ENCODE data around the gene PCGF3. TPM values are rescaled to one million over a fixed set of nuclear protein-coding genes. Genes with fewer than 3 reads are reported as not detected.

Gene PCGF3
- total and polyA plus RNA-seq, 9 of the 15 experiments (the other 6 are each of a cell fraction or from before 2014, with no cell fraction given): 2.6 to 46.1 (median 20.3) TPM

- ATAC-seq (no peak), DNase-seq (ENCODE audit: extremely low read depth in 1 of 4, low spot score in 3 of 4) (no peak), FAIRE-seq (no peak)
- 97% methylated on average over 28 of the region's 32 CpGs for WGBS (ENCODE audit: insufficient coverage, low coverage, missing lambda C conversion rate)
- CTCF ChIA-PET (ENCODE audit: low intra/inter-chr PET ratio): no interaction called here
- no peaks in the 10 kb centered on the region for H3K9me1 ChIP-seq (ENCODE audit: control insufficient read depth, insufficient read depth, low read length)
- H2AFZ ChIP-seq (ENCODE audit: low read depth, low read length): no peak overlapping the region
- peaks cover 63% of the 10 kb centered on the region; the same call in 2 of the 3 replicates for H3K36me3 ChIP-seq (ENCODE audit: control insufficient read depth, insufficient read depth, low read length)
- no peak overlapping the region for H3K27ac ChIP-seq (ENCODE audit: extremely low read depth, low read depth, low read length)
- BruUV-seq (replicated peaks): no TSS peak
- H3K9me3 ChIP-seq (replicated peaks; ENCODE audit: control insufficient read depth, insufficient read depth, low read depth, low read length): 0 out of 2 replicates have a peak, but pooled peaks cover 1% of the 10 kb centered on the region
- no peaks in the 10 kb centered on the region for H4K20me1 ChIP-seq (replicated peaks; ENCODE audit: control insufficient read depth, insufficient read depth, low read length)
- H3K27me3 ChIP-seq (ENCODE audit: control insufficient read depth in 2 of 2, insufficient read depth in 2 of 2, low read length in 2 of 2): no peaks in the 10 kb centered on the region
- no peak overlapping the region for H3K4me2 ChIP-seq (ENCODE audit: insufficient read depth, low read length)
- no peaks in the 10 kb centered on the region for H3K4me1 ChIP-seq (replicated peaks in 1 of 2; ENCODE audit: control insufficient read depth in 2 of 2, insufficient read depth in 2 of 2, low read length in 2 of 2)
- H3K4me3 ChIP-seq: no peak overlapping the region
- no peaks in the 10 kb centered on the region for H3K79me2 ChIP-seq (ENCODE audit: control insufficient read depth, insufficient read depth, low read length)
- in situ Hi-C loops (cut with MboI) (no loop called here), intact Hi-C loops (cut with micrococcal nuclease) (no loop called here)
- POLR2A ChIA-PET: interaction anchor here (1.8 kb wide), 1 partner anchor 9 kb away, joined by 8 read pairs; no protein-coding TSS in a partner anchor
- no peak for TF ChIP-seq AFF1 (IDR thresholded peaks at IDR 0.05; ENCODE audit: low read depth in 1 of 2, partially characterized antibody in 2 of 2)
- peak; percentile 70 for TF ChIP-seq POLR2G (IDR thresholded peaks at IDR 0.05; ENCODE audit: low read depth, low read length)
- peak; percentile 49 for TF ChIP-seq RBM22 (IDR thresholded peaks at IDR 0.05; ENCODE audit: low read depth, low read length, poor library complexity, severe bottlenecking)
- no peak overlapping the region; a peak in 1 of 4 replicates for H3K9ac ChIP-seq (ENCODE audit: insufficient read depth in 1 of 2, low read depth in 2 of 2, low read length in 2 of 2)
Observed at GRCh38 chr4:754221-755120, 48.8 kb downstream of the PCGF3 start.

All from K562 (cell line).